Measurements from ENCODE around the gene SEC16A.

SEC16A gene

DNA sequence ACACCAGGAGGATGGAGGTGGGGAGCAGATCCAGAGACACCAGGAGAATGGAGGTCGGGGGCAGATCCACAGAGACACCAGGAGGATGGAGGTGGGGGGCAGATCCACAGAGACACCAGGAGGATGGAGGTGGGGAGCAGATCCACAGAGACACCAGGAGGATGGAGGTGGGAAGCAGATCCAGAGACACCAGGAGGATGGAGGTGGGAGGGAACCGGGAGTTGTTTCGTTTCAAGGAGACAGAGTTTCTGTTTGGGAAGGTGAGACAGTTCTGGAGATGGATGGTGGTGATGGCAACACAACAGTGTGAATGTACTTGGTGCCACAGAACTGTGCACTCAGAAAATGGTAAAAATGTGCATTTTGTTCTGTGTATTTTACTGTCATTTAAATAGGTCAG lies 34.2 kb downstream of the SEC16A start:
- no peaks in the 10 kb centered on the region for H3K9me3 ChIP-seq (ENCODE audit: control insufficient read depth in 1 of 2, low read length in 2 of 2)
- H3K27ac ChIP-seq (ENCODE audit: low read length): no peak overlapping the region
- no peaks in the 10 kb centered on the region for H3K4me1 ChIP-seq (ENCODE audit: control insufficient read depth in 1 of 2, insufficient read depth in 2 of 2, low read length in 2 of 2)
- H3K4me3 ChIP-seq (ENCODE audit: low read depth in 1 of 2, low read length in 2 of 2): no peak overlapping the region
- no peaks in the 10 kb centered on the region for H3K27me3 ChIP-seq (ENCODE audit: low read depth, low read length)
- H3K36me3 ChIP-seq (ENCODE audit: control insufficient read depth in 1 of 2, insufficient read depth in 2 of 2, low read length in 2 of 2): peaks cover 74 to 88% of the 10 kb centered on the region in 2 donors

DNA sequence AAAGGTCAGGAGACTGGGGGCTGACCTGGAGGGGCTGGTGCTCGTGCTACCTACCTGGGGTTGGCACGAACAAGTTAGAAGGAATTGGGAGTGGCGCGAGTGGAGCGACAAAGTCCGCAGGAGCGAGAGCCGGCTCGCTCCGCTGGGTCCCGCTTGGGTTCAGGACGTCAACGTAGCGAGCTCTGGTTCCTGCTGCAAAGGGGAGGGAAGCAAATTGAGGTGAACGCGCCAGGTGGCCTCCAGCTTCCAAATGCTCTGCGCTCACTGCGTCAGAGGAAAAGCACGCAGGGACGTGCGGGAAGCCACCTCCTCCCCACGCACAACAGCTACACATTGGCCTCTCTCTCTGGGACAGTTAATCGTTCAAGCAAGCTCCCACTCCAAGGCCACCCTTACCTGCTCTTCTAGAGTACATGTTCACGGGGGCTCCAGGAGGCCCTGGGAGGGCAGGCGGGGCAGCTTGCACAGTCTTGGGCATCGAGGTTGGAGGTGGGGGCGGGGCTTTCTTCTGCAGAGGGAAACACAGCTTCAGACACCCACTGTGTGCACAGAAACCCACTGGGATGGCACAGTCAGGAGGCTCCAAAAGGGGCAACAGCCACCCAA lies 35.6 kb downstream of the SEC16A start:
- Histone ChIP-seq H3K36me3 (ENCODE audit: control insufficient read depth in 1 of 2, insufficient read depth in 2 of 2, low read length in 2 of 2) (peaks cover 81 to 95% of the 10 kb centered on the region in 2 donors), H3K27me3 (ENCODE audit: low read depth, low read length) (no peaks in the 10 kb centered on the region), H3K4me3 (ENCODE audit: low read depth in 1 of 2, low read length in 2 of 2) (no peak overlapping the region), H3K27ac (ENCODE audit: low read length) (no peak overlapping the region), H3K4me1 (ENCODE audit: control insufficient read depth in 1 of 2, insufficient read depth in 2 of 2, low read length in 2 of 2) (no peaks in the 10 kb centered on the region), H3K9me3 (ENCODE audit: control insufficient read depth in 1 of 2, low read length in 2 of 2) (no peaks in the 10 kb centered on the region)

DNA sequence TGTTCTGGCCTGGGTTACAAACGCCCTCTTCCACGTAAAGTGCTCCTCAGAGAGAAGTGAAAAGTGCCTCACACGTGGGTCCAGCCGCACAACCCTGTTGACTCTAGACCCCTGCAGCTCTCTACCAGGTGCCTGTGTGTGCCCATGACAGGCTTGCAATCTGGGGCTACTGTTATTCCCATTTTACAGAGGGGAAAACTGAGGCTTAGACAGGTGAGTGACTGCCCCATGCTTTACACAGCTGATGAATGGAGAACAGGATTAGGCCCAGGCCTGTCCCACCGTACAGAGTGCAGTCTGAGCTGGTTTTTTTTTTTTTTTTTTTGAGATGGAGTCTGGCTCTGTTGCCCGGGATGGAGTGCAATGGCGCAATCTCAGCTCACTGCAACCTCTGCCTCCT lies 37.0 kb downstream of the SEC16A start:
- H3K9me3 ChIP-seq (ENCODE audit: control insufficient read depth in 1 of 2, low read length in 2 of 2): no peaks in the 10 kb centered on the region
- peaks cover 83 to 97% of the 10 kb centered on the region in 2 donors for H3K36me3 ChIP-seq (ENCODE audit: control insufficient read depth in 1 of 2, insufficient read depth in 2 of 2, low read length in 2 of 2)

DNA sequence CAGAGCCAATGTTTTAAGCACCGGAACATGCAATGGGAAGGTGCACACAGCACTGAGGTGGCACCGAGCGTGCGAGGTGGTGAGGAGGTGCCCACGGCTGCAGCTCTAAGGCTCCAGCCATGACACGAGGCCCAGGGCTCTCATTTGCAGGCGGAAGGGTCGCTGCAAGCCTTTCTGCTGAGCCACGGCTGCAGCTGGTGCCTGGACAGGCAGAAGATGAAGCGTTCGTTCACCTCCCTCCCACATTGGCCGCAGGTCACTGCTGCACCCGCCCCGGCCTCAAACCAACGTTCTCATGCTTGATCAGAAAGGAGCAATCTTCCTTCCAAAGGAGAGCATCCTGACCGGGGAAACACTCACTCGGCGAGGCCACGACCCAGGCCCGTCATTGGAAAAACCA lies 38.7 kb downstream of the SEC16A start:
- peaks cover 73 to 83% of the 10 kb centered on the region in 2 donors for H3K36me3 ChIP-seq (ENCODE audit: control insufficient read depth in 1 of 2, insufficient read depth in 2 of 2, low read length in 2 of 2)
- H3K27ac ChIP-seq (ENCODE audit: low read length): no peak overlapping the region
- H3K4me3 ChIP-seq (ENCODE audit: low read depth in 1 of 2, low read length in 2 of 2): no peak overlapping the region
- H3K9me3 ChIP-seq (ENCODE audit: control insufficient read depth in 1 of 2, low read length in 2 of 2): no peaks in the 10 kb centered on the region
- peaks cover 0 to 6% of the 10 kb centered on the region in 2 donors for H3K4me1 ChIP-seq (ENCODE audit: control insufficient read depth in 1 of 2, insufficient read depth in 2 of 2, low read length in 2 of 2)
- no peaks in the 10 kb centered on the region for H3K27me3 ChIP-seq (ENCODE audit: low read depth, low read length)

More for the DNA sequence above, 37.0 kb downstream of the SEC16A start:
- Histone ChIP-seq H3K27me3 (ENCODE audit: low read depth, low read length) (no peaks in the 10 kb centered on the region), H3K27ac (ENCODE audit: low read length) (no peak overlapping the region), H3K4me1 (ENCODE audit: control insufficient read depth in 1 of 2, insufficient read depth in 2 of 2, low read length in 2 of 2) (no peaks in the 10 kb centered on the region), H3K4me3 (ENCODE audit: low read depth in 1 of 2, low read length in 2 of 2) (no peak overlapping the region)

DNA sequence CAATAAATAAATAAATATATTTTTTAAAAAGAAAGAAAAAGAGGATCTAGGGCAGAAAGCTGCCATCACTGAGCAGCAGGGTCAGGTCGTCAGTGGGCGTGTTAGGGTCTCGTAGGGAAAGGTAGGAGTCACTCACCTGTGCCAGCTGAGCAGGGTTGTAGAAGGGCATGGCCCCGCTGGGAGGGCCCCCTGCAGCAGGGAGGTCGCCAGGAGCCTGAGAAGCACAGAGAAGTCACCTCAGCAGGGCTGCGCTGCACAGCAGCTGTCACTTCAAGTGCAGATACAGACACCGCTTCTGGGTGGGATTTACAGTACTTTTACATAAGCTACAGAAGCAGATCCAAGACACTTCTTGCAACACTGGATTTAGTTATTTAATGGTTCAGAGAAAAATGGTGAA lies 39.2 kb downstream of the SEC16A start:
- Histone ChIP-seq H3K4me3 (ENCODE audit: low read depth in 1 of 2, low read length in 2 of 2) (no peak overlapping the region), H3K4me1 (ENCODE audit: control insufficient read depth in 1 of 2, insufficient read depth in 2 of 2, low read length in 2 of 2) (peaks cover 0 to 10% of the 10 kb centered on the region in 2 donors), H3K27ac (ENCODE audit: low read length) (no peak overlapping the region), H3K27me3 (ENCODE audit: low read depth, low read length) (no peaks in the 10 kb centered on the region), H3K36me3 (ENCODE audit: control insufficient read depth in 1 of 2, insufficient read depth in 2 of 2, low read length in 2 of 2) (peaks cover 69 to 79% of the 10 kb centered on the region in 2 donors), H3K9me3 (ENCODE audit: control insufficient read depth in 1 of 2, low read length in 2 of 2) (no peaks in the 10 kb centered on the region)

DNA sequence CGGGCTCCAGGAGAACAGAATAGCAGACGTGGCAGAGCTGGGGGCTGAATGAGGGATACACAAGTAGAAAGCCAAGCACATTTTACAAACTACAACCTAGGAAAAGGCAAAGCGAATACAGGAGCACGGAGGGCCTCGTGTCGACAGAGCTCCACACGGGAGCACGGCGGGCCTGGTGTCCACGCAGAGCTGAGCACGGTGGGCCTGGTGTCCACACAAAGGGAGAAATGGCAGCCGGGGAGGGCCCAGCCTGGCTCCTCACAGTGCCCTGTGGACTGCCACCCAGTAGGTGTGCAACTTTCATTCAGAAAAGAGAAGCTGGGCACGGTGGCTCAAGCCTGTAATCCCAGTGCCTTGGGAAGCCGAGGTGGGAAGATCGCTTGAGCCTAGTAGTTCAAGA lies 39.8 kb downstream of the SEC16A start:
- no peaks in the 10 kb centered on the region for H3K9me3 ChIP-seq (ENCODE audit: control insufficient read depth in 1 of 2, low read length in 2 of 2)
- H3K4me3 ChIP-seq (ENCODE audit: low read depth in 1 of 2, low read length in 2 of 2): no peak overlapping the region
- peaks cover 63 to 73% of the 10 kb centered on the region in 2 donors for H3K36me3 ChIP-seq (ENCODE audit: control insufficient read depth in 1 of 2, insufficient read depth in 2 of 2, low read length in 2 of 2)
- no peak overlapping the region for H3K27ac ChIP-seq (ENCODE audit: low read length)
- no peaks in the 10 kb centered on the region for H3K27me3 ChIP-seq (ENCODE audit: low read depth, low read length)
- peaks cover 0 to 16% of the 10 kb centered on the region in 2 donors for H3K4me1 ChIP-seq (ENCODE audit: control insufficient read depth in 1 of 2, insufficient read depth in 2 of 2, low read length in 2 of 2)

DNA sequence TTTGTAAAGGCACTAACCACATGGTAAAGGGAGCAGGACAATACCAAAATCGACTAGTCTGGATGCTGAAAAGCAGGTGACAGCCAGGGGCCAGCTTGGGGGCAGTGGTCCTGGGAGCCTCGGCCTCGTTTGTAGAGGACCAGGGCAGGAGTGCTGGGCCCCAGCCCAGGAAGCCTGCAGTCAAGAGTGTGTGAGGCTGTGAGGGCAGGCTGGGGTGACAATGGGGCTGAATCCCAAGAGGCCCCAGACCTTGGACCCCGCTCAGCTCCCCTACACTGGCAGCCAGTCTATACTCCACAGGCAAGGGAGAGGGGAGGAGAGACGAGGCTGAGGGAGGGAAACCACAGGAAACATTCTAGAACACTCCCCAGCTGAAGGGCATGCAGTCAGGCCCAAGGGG lies 40.6 kb downstream of the SEC16A start:
- no peaks in the 10 kb centered on the region for H3K27me3 ChIP-seq (ENCODE audit: low read depth, low read length)
- H3K9me3 ChIP-seq (ENCODE audit: control insufficient read depth in 1 of 2, low read length in 2 of 2): no peaks in the 10 kb centered on the region
- no peak overlapping the region for H3K4me3 ChIP-seq (ENCODE audit: low read depth in 1 of 2, low read length in 2 of 2)
- no peak overlapping the region for H3K27ac ChIP-seq (ENCODE audit: low read length)
- H3K36me3 ChIP-seq (ENCODE audit: control insufficient read depth in 1 of 2, insufficient read depth in 2 of 2, low read length in 2 of 2): peaks cover 56 to 65% of the 10 kb centered on the region in 2 donors
- peaks cover 4 to 24% of the 10 kb centered on the region in 2 donors for H3K4me1 ChIP-seq (ENCODE audit: control insufficient read depth in 1 of 2, insufficient read depth in 2 of 2, low read length in 2 of 2)

DNA sequence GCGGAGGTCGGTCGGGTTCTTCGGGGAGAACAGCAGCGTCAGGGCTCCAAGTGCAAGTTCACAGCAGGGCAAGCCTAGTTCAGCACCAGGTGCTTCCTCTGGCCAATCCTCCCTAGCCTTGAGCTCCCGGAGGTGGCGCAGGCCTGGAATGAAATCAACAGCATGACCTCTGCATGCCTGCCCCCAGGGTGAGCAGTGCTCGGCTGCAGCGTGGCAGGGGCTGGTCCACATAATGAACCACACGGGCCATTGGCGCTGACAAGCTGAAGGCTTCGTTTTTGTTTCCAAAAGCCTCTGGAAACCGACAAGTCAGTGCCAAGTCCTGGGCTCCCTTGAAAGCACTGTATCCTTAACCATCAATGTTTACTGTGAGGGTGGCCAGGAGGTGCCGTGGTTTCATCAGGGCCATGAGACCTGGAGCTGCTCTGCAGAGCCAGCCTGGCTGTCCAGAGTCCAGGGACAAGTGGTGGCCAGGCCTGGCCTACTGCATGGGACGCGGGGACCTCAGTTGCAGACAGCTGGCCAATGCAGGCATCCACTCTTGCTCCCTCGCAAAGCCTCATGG lies 41.1 kb downstream of the SEC16A start:
- no peaks in the 10 kb centered on the region for H3K27me3 ChIP-seq (ENCODE audit: low read depth, low read length)
- H3K27ac ChIP-seq (ENCODE audit: low read length): no peak overlapping the region
- no peak overlapping the region for H3K4me3 ChIP-seq (ENCODE audit: low read depth in 1 of 2, low read length in 2 of 2)
- H3K4me1 ChIP-seq (ENCODE audit: control insufficient read depth in 1 of 2, insufficient read depth in 2 of 2, low read length in 2 of 2): peaks cover 8 to 29% of the 10 kb centered on the region in 2 donors
- peaks cover 51 to 60% of the 10 kb centered on the region in 2 donors for H3K36me3 ChIP-seq (ENCODE audit: control insufficient read depth in 1 of 2, insufficient read depth in 2 of 2, low read length in 2 of 2)
- H3K9me3 ChIP-seq (ENCODE audit: control insufficient read depth in 1 of 2, low read length in 2 of 2): no peaks in the 10 kb centered on the region

DNA sequence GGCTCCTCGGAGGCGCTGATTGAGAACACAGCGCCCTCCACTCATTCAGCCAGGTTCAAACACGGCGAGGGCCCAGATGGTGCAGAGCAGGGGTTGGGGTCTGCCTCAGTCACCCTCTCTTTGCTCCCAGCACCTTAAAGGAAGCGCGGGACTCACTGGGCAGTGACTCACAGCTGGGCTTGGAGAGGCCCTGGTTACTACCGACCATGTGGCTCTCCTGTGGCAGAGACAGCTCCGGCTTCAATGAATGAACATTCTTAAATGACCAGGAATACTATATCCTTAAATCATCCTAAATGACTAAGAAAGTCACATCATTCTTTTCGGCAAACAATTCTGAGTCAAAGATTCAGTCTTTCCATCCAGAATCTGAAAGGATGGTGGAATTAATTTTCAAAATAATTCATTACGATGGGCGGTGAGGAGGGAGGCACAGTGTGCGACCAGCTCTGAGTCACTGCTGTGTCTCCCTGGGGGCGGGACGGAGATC lies 41.6 kb downstream of the SEC16A start:
- H3K4me3 ChIP-seq (ENCODE audit: low read depth in 1 of 2, low read length in 2 of 2): no peak overlapping the region
- H3K9me3 ChIP-seq (ENCODE audit: control insufficient read depth in 1 of 2, low read length in 2 of 2): no peaks in the 10 kb centered on the region
- H3K4me1 ChIP-seq (ENCODE audit: control insufficient read depth in 1 of 2, insufficient read depth in 2 of 2, low read length in 2 of 2): peaks cover 8 to 35% of the 10 kb centered on the region in 2 donors
- peaks cover 47 to 55% of the 10 kb centered on the region in 2 donors for H3K36me3 ChIP-seq (ENCODE audit: control insufficient read depth in 1 of 2, insufficient read depth in 2 of 2, low read length in 2 of 2)
- no peaks in the 10 kb centered on the region for H3K27me3 ChIP-seq (ENCODE audit: low read depth, low read length)
- no peak overlapping the region for H3K27ac ChIP-seq (ENCODE audit: low read length)

DNA sequence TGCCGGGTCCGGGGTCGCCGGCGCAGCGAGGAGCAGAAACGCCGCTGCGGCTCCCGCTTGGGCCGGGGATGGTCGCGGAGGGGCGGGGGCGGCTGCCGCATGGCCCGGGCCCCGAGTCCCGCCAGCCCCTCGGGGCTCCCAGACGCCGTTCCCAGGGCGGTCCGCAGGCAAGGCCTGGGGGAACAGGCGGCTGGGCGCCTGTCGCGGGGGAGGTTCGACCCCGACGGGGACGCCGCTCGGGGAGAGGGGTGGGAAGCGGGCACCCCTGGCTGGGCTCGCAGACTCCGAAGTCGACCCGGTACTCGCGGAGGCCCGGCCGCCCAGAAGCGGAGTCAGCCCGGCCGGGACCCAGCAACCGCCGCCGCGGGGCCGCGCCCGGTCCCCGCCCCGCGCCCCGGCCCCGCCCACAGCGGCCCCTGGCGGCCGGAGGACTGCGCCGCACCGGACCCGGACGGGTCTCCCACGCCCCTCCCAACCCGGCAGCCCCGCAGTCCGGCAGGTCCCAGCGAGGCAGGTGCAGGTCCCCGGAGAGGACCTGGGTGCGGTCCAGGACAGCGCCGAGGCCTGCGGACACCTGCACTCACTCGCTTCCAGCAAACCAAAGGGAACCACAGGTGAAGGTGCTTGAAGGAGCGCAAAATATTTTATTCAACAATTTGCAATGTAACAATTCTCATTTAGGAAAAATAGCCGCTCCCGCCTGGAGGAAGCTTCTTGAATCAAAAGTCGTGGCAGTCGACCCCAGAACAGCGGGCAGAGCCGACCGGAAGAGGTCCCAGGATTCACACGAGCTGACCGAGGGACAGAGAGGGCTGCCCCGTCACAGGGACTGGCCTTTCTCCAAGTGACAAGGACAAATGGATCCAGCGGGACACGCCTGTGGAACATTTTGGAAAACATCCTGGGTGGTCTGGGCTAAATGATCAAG lies 43.1 kb downstream of the SEC16A start, which contains the start of gene INPP5E:
Gene INPP5E, minus strand, starts transcription at position 365 of the 928 bp plus-strand sequence. CDS start 426 bp downstream, outside the sequence.
- no peak within 1 kb of the TSS for H3K27ac ChIP-seq (ENCODE audit: low read length)
- peaks cover 35 to 42% of the 10 kb centered on the region in 2 donors for H3K36me3 ChIP-seq (ENCODE audit: control insufficient read depth in 1 of 2, insufficient read depth in 2 of 2, low read length in 2 of 2)
- H3K4me3 ChIP-seq (ENCODE audit: low read depth in 1 of 2, low read length in 2 of 2): peak within 1 kb of the TSS; percentile 72 to 93
- no peaks in the 10 kb centered on the region for H3K27me3 ChIP-seq (ENCODE audit: low read depth, low read length)
- no peaks in the 10 kb centered on the region for H3K9me3 ChIP-seq (ENCODE audit: control insufficient read depth in 1 of 2, low read length in 2 of 2)
- peaks cover 8 to 40% of the 10 kb centered on the region in 2 donors for H3K4me1 ChIP-seq (ENCODE audit: control insufficient read depth in 1 of 2, insufficient read depth in 2 of 2, low read length in 2 of 2)
